NT2/D1 (cell line): Measurements from ENCODE around the gene A4GALT.

Experiments
- SUZ12 ChIP-seq: IDR thresholded peaks from 2 replicates; pipeline ENCODE4 v1.6.1; 2011; ENCODE audit not compliant: insufficient read length, insufficient read depth; ENCODE audit errors: extremely low read depth
- ZNF274 ChIP-seq: IDR thresholded peaks from 2 replicates; pipeline ENCODE4 v1.6.1; 2011; ENCODE audit warnings: mild to moderate bottlenecking, low read depth, low read length

- TF ChIP-seq ZNF274 (no peak), SUZ12 (no peak)
Measured at GRCh38 chr22:42700355-42700754, 20.3 kb downstream of the A4GALT start.
